ENCODE data around the gene GABRG3. TPM values are rescaled to one million over a fixed set of nuclear protein-coding genes. Genes with fewer than 3 reads are reported as not detected.

GABRG3 gene
- total and polyA plus RNA-seq, 4 donors, result 0.02 to 0.19 TPM; not detected in 2

GRCh38 chr15:26937134-26937533 lies 33.8 kb upstream of the GABRG3 start:
- Histone ChIP-seq H3K9ac (ENCODE audit: low read depth in 1 of 2, low read length in 2 of 2) (no peak overlapping the region), H3K27ac (ENCODE audit: low read depth in 1 of 2, low read length in 2 of 2) (no peak overlapping the region), H3K9me3 (ENCODE audit: control insufficient read depth in 4 of 4, low read length in 3 of 4) (no peaks in the 10 kb centered on the region), H3K4me3 (ENCODE audit: low read depth in 1 of 3, low read length in 3 of 3) (no peak overlapping the region), H3K4me1 (ENCODE audit: control insufficient read depth in 4 of 4, insufficient read depth in 4 of 4, low read length in 3 of 4) (no peaks in the 10 kb centered on the region), H3K36me3 (ENCODE audit: control insufficient read depth in 4 of 4, insufficient read depth in 3 of 4, low read depth in 1 of 4, low read length in 3 of 4) (no peaks in the 10 kb centered on the region), H3K27me3 (ENCODE audit: control insufficient read depth in 4 of 4, insufficient read depth in 4 of 4, low read length in 3 of 4) (no peaks in the 10 kb centered on the region)
- no peak for TF ChIP-seq TAF1 (conservative IDR thresholded peaks at IDR 0.05)
- no peak for TF ChIP-seq FOXA2 (IDR thresholded peaks at IDR 0.05)
- TF ChIP-seq FOXA1 (IDR thresholded peaks at IDR 0.05), result no peak
- TF ChIP-seq GABPA (IDR thresholded peaks at IDR 0.05 in 1 of 2, conservative IDR thresholded peaks at IDR 0.05 in 1 of 2), result no peak
- no peak for TF ChIP-seq NR2F2 (IDR thresholded peaks at IDR 0.05)
- DNase-seq (ENCODE audit: low spot score), result no peak
- WGBS, result 84% methylated on average over 13 of the region's 13 CpGs

DNA sequence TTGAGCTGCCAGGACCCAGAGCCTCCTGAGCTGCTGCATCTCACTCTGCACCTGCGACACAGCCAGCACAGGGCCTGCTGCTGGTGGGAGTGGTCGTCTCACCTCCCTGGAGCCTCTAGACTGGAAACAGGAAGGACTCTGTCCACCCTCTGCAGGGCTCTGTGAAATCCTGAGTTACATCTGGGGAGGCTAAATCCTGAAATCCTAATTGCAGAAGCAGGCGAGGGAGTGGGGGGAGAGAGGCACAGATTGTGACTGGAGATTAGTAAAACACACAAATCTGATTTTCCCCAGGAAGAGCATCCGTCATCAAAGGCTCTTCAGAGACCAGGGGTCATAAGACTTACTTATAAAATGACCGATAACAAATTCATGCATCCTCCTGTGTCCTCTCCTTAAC lies 31.6 kb upstream of the GABRG3 start:
- no peak for DNase-seq (ENCODE audit: low spot score)
- WGBS, result 52% methylated on average over 5 of the region's 5 CpGs
- Histone ChIP-seq H3K27ac (ENCODE audit: low read depth in 1 of 2, low read length in 2 of 2) (no peak overlapping the region), H3K9ac (ENCODE audit: low read depth in 1 of 2, low read length in 2 of 2) (no peak overlapping the region), H3K27me3 (ENCODE audit: control insufficient read depth in 4 of 4, insufficient read depth in 4 of 4, low read length in 3 of 4) (peaks cover 0 to under 1% (median 0%) of the 10 kb centered on the region in 4 donors), H3K4me3 (ENCODE audit: low read depth in 1 of 3, low read length in 3 of 3) (no peak overlapping the region), H3K4me1 (ENCODE audit: control insufficient read depth in 4 of 4, insufficient read depth in 4 of 4, low read length in 3 of 4) (no peaks in the 10 kb centered on the region), H3K36me3 (ENCODE audit: control insufficient read depth in 4 of 4, insufficient read depth in 3 of 4, low read depth in 1 of 4, low read length in 3 of 4) (no peaks in the 10 kb centered on the region), H3K9me3 (ENCODE audit: control insufficient read depth in 4 of 4, low read length in 3 of 4) (no peaks in the 10 kb centered on the region)
- TF ChIP-seq, protein P1, sequence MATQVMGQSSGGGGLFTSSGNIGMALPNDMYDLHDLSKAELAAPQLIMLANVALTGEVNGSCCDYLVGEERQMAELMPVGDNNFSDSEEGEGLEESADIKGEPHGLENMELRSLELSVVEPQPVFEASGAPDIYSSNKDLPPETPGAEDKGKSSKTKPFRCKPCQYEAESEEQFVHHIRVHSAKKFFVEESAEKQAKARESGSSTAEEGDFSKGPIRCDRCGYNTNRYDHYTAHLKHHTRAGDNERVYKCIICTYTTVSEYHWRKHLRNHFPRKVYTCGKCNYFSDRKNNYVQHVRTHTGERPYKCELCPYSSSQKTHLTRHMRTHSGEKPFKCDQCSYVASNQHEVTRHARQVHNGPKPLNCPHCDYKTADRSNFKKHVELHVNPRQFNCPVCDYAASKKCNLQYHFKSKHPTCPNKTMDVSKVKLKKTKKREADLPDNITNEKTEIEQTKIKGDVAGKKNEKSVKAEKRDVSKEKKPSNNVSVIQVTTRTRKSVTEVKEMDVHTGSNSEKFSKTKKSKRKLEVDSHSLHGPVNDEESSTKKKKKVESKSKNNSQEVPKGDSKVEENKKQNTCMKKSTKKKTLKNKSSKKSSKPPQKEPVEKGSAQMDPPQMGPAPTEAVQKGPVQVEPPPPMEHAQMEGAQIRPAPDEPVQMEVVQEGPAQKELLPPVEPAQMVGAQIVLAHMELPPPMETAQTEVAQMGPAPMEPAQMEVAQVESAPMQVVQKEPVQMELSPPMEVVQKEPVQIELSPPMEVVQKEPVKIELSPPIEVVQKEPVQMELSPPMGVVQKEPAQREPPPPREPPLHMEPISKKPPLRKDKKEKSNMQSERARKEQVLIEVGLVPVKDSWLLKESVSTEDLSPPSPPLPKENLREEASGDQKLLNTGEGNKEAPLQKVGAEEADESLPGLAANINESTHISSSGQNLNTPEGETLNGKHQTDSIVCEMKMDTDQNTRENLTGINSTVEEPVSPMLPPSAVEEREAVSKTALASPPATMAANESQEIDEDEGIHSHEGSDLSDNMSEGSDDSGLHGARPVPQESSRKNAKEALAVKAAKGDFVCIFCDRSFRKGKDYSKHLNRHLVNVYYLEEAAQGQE (IDR thresholded peaks at IDR 0.05), result no peak
- no peak for TF ChIP-seq HNF4G (IDR thresholded peaks at IDR 0.05)

GRCh38 chr15:26941489-26941888 lies 29.5 kb upstream of the GABRG3 start:
- H3K4me1 ChIP-seq (ENCODE audit: control insufficient read depth in 4 of 4, insufficient read depth in 4 of 4, low read length in 3 of 4), result no peaks in the 10 kb centered on the region
- peaks cover 0 to 3% (median 0%) of the 10 kb centered on the region in 4 donors for H3K27me3 ChIP-seq (ENCODE audit: control insufficient read depth in 4 of 4, insufficient read depth in 4 of 4, low read length in 3 of 4)
- no peak overlapping the region for H3K4me3 ChIP-seq (ENCODE audit: low read depth in 1 of 3, low read length in 3 of 3)
- no peaks in the 10 kb centered on the region for H3K36me3 ChIP-seq (ENCODE audit: control insufficient read depth in 4 of 4, insufficient read depth in 3 of 4, low read depth in 1 of 4, low read length in 3 of 4)
- H3K9me3 ChIP-seq (ENCODE audit: control insufficient read depth in 4 of 4, low read length in 3 of 4), result no peaks in the 10 kb centered on the region
- TF ChIP-seq TAF1 (conservative IDR thresholded peaks at IDR 0.05) (no peak), HNF4A (conservative IDR thresholded peaks at IDR 0.05) (no peak), FOXA1 (IDR thresholded peaks at IDR 0.05) (no peak), JUND (IDR thresholded peaks at IDR 0.05) (no peak), FOXA2 (IDR thresholded peaks at IDR 0.05) (no peak), HNF4G (IDR thresholded peaks at IDR 0.05) (no peak)
- no peak overlapping the region for H3K9ac ChIP-seq (ENCODE audit: low read depth in 1 of 2, low read length in 2 of 2)
- no peak overlapping the region for H3K27ac ChIP-seq (ENCODE audit: low read depth in 1 of 2, low read length in 2 of 2)
- WGBS, result 81% methylated on average over 5 of the region's 5 CpGs
- DNase-seq (ENCODE audit: low spot score), result no peak

GRCh38 chr15:26943866-26944265 lies 27.1 kb upstream of the GABRG3 start:
- Histone ChIP-seq H3K4me1 (ENCODE audit: control insufficient read depth in 4 of 4, insufficient read depth in 4 of 4, low read length in 3 of 4) (no peaks in the 10 kb centered on the region), H3K27me3 (ENCODE audit: control insufficient read depth in 4 of 4, insufficient read depth in 4 of 4, low read length in 3 of 4) (peaks cover 0 to 3% (median 0%) of the 10 kb centered on the region in 4 donors), H3K4me3 (ENCODE audit: low read depth in 1 of 3, low read length in 3 of 3) (no peak overlapping the region), H3K9me3 (ENCODE audit: control insufficient read depth in 4 of 4, low read length in 3 of 4) (no peaks in the 10 kb centered on the region), H3K9ac (ENCODE audit: low read depth in 1 of 2, low read length in 2 of 2) (no peak overlapping the region), H3K36me3 (ENCODE audit: control insufficient read depth in 4 of 4, insufficient read depth in 3 of 4, low read depth in 1 of 4, low read length in 3 of 4) (no peaks in the 10 kb centered on the region), H3K27ac (ENCODE audit: low read depth in 1 of 2, low read length in 2 of 2) (no peak overlapping the region)
- DNase-seq (ENCODE audit: low spot score), result no peak
- TF ChIP-seq RXRA (IDR thresholded peaks at IDR 0.05), result no peak
- no peak for TF ChIP-seq EGR1 (IDR thresholded peaks at IDR 0.05; ENCODE audit: low read depth in 2 of 2)
- TF ChIP-seq TAF1 (conservative IDR thresholded peaks at IDR 0.05), result no peak
- no peak for TF ChIP-seq FOXA2 (IDR thresholded peaks at IDR 0.05)
- TF ChIP-seq MAX (IDR thresholded peaks at IDR 0.05), result no peak
- TF ChIP-seq, protein P2, sequence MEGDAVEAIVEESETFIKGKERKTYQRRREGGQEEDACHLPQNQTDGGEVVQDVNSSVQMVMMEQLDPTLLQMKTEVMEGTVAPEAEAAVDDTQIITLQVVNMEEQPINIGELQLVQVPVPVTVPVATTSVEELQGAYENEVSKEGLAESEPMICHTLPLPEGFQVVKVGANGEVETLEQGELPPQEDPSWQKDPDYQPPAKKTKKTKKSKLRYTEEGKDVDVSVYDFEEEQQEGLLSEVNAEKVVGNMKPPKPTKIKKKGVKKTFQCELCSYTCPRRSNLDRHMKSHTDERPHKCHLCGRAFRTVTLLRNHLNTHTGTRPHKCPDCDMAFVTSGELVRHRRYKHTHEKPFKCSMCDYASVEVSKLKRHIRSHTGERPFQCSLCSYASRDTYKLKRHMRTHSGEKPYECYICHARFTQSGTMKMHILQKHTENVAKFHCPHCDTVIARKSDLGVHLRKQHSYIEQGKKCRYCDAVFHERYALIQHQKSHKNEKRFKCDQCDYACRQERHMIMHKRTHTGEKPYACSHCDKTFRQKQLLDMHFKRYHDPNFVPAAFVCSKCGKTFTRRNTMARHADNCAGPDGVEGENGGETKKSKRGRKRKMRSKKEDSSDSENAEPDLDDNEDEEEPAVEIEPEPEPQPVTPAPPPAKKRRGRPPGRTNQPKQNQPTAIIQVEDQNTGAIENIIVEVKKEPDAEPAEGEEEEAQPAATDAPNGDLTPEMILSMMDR (IDR thresholded peaks at IDR 0.05; ENCODE audit: low read depth, low read length, missing input control), result no peak
- 43% methylated on average over 8 of the region's 8 CpGs for WGBS

Data from liver (tissue), 9 donors.